GM12891 (cell line): ENCODE data around the gene C2CD4C.
A peak's percentile ranks its signal among the peaks of the same experiment; 100 is the strongest.
"Not testable (repeated sequence)": the region's sequence is repeated elsewhere in the genome, so short reads cannot be mapped to it uniquely, and the experiment has no call there.

Source experiments
- DNase-seq: peaks from one replicate; pipeline ENCODE4 v3.0.0; 2011; ENCODE audit warnings: low spot score; ENCODE audit not compliant: insufficient read length
- FAIRE-seq: peaks from 2 replicates; lab custom pipeline; 2011; peaks lifted over from hg19 to GRCh38; lab: Jason Lieb, UNC
- PAX5 ChIP-seq: IDR thresholded peaks from 2 replicates; pipeline ENCODE4 v1.6.1; 2011; ENCODE audit warnings: low read length, moderate library complexity, mild to moderate bottlenecking; ENCODE audit not compliant: insufficient read depth, severe bottlenecking
- POLR2A ChIP-seq: IDR thresholded peaks from 2 replicates; pipeline ENCODE4 v1.6.1; 2011; ENCODE audit warnings: low read depth, low read length, control low read depth
- POLR2AphosphoS5 ChIP-seq: IDR thresholded peaks from 2 replicates; pipeline ENCODE4 v1.6.1; 2011; ENCODE audit warnings: low read depth, low read length, control low read depth
- POU2F2 ChIP-seq: IDR thresholded peaks from 2 replicates; pipeline ENCODE4 v1.6.1; 2011; ENCODE audit warnings: low read depth, mild to moderate bottlenecking, control low read depth, low read length, moderate library complexity
- SPI1 ChIP-seq: IDR thresholded peaks from 2 replicates; pipeline ENCODE4 v1.6.1; 2011; ENCODE audit warnings: low read depth, low read length, control low read depth
- TAF1 ChIP-seq: IDR thresholded peaks from 2 replicates; pipeline ENCODE4 v1.6.1; 2011; ENCODE audit warnings: low read depth, low read length, control low read depth

C2CD4C gene

DNA sequence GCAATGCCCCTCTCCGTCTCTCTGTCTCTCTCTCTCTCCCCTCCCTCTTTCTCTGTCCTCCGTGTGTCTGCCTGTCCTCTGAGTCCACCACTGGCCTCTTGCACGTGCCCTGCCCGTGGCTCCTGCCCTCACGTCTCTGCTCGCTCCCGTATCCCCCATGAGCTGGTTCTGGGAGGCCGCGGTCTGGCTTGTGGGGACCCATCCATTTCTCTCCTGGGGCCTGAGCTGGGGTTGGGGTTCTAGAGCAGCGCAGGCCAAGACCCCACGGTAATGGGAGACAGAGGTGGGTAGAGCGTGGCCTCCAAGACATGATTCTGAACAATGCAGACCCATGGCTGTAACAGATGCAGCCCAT lies 19.0 kb downstream of the C2CD4C start:
- DNase-seq = no peak
- TF ChIP-seq PAX5 (no peak), POLR2AphosphoS5 (no peak), POLR2A (no peak), TAF1 (no peak), SPI1 (no peak), POU2F2 (no peak)
- no peak for FAIRE-seq

DNA sequence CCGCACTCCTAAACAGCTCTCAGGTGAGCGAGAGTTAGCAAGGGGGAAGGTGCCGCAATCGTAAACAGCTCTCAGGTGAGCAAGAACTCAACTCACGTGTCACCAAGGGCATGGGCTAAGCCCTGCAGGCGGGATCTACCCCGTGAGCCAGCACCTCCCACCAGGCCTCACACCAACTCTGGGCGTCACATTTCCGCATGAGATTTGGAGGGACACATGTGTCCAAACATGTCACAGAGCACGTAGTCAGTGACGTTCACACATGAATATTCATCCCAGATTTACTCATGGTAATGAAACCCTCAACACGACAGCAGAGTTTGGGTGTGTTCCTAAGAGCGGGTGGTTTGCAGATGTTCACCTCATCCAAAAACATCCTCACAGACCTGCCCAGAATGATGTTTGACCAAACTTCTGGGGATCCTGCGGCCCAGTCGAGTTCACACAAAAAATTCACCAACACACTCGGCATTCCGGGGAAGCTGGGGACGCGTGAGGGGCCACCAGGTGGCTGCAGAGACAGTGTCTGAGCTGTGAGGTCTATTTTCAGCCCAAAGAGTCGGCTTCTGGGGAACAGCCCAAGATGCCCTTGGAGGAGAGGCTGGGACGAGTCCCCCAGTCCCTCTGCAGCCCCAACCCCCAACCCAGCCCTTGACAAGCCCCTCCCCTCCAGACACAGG lies 19.6 kb downstream of the C2CD4C start:
- DNase-seq (no peak), FAIRE-seq (no peak)
- TF ChIP-seq POU2F2 = 0 out of 2 replicates have a peak, but pooled peaks have one; percentile 17
- no peak for TF ChIP-seq SPI1

DNA sequence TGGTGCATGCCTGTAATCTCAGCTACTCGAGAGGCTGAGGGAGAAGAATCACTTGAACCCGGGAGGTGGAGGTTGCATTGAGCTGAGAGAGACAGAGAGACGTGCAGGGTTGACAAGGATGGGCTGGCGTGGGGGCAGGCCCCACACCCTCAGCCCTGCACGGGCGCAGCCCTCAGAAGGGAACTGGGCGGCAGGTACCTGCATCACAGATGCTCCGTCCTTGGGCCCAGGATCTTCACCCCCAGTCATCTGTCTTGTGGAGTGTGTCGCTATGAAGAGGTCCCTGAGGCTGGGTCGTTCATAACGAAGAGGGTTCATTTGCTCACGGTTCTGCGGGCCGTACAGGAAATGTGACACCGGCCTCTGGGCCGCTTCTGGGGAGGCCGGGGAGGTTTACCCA lies 20.3 kb downstream of the C2CD4C start:
- FAIRE-seq (no peak), DNase-seq (no peak)
- TF ChIP-seq PAX5 = no peak
- no peak for TF ChIP-seq SPI1
- TF ChIP-seq POU2F2 = no peak
- TF ChIP-seq POLR2AphosphoS5 = no peak
- no peak for TF ChIP-seq POLR2A
- no peak for TF ChIP-seq TAF1

DNA sequence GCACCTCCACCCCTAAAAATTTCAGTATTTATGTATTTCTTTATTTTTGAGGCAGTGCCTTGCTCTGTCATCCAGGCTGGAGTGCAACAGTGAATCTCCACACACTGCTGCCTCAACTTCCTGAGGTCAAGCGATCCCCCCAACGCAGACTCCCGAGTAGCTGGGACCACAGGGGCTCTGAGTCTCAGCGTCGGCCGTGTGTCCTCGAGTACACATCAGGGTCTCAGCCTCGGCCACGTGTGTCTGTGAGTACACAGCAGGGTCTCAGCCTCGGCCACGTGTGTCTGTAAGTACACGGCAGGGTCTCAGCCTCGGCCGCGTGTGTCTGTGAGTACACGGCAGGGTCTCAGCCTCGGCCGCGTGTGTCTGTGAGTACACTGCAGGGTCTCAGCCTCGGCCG lies 21.2 kb downstream of the C2CD4C start:
- TF ChIP-seq PAX5 = no peak
- no peak for TF ChIP-seq TAF1
- no peak for TF ChIP-seq POLR2AphosphoS5
- no peak for TF ChIP-seq SPI1
- TF ChIP-seq POLR2A = no peak
- no peak for TF ChIP-seq POU2F2
- no peak for DNase-seq
- no peak for FAIRE-seq

DNA sequence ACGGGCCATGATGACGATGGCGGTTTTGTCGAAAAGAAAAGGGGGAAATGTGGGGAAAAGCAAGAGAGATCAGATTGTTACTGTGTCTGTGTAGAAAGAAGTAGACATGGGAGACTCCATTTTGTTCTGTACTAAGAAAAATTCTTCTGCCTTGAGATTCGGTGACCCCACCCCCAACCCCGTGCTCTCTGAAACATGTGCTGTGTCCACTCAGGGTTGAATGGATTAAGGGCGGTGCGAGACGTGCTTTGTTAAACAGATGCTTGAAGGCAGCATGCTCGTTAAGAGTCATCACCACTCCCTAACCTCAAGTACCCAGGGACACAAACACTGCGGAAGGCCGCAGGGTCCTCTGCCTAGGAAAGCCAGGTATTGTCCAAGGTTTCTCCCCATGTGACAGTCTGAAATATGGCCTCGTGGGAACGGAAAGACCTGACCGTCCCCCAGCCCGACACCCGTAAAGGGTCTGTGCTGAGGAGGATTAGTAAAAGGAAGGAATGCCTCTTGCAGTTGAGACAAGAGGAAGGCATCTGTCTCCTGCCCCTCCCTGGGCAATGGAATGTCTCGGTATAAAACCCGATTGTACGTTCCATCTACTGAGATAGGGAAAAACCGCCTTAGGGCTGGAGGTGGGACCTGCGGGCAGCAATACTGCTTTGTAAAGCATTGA lies 22.2 kb downstream of the C2CD4C start:
- not testable (repeated sequence) for FAIRE-seq, DNase-seq

DNA sequence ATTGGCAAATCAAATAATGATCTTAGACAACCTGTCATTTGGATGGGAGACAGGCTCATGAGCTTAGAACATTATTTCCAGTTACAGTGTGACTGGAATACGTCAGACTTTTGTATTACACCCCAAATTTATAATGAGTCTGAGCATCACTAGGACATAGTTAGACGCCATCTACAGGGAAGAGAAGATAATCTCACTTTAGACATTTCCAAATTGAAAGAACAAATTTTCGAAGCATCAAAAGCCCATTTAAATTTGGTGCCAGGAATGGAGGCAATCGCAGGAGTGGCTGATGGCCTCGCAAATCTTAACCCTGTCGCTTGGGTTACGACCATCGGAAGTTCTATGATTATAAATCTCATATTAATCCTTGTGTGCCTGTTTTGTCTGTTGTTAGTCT lies 22.8 kb downstream of the C2CD4C start:
- not testable (repeated sequence) for DNase-seq, FAIRE-seq

DNA sequence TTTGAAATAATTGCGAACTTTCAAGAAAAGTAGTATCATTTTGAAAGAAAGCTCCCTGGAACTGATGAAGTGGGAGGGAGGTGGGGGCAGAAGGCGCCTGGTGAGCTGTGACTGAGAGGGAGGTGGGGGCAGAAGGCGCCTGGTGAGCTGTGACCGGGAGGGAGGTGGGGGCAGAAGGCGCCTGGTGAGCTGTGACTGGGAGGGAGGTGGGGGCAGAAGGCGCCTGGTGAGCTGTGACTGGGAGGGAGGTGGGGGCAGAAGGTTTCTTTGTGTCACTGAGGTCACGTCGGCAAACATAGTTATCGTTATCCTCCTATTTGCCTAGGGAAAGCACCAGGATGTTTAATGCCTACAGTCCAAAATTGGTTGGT lies 24.2 kb downstream of the C2CD4C start:
- FAIRE-seq (no peak), DNase-seq (no peak)
- TF ChIP-seq SPI1 = no peak
- no peak for TF ChIP-seq POU2F2
- TF ChIP-seq POLR2A = no peak
- no peak for TF ChIP-seq TAF1
- TF ChIP-seq PAX5 = no peak
- TF ChIP-seq POLR2AphosphoS5 = no peak

DNA sequence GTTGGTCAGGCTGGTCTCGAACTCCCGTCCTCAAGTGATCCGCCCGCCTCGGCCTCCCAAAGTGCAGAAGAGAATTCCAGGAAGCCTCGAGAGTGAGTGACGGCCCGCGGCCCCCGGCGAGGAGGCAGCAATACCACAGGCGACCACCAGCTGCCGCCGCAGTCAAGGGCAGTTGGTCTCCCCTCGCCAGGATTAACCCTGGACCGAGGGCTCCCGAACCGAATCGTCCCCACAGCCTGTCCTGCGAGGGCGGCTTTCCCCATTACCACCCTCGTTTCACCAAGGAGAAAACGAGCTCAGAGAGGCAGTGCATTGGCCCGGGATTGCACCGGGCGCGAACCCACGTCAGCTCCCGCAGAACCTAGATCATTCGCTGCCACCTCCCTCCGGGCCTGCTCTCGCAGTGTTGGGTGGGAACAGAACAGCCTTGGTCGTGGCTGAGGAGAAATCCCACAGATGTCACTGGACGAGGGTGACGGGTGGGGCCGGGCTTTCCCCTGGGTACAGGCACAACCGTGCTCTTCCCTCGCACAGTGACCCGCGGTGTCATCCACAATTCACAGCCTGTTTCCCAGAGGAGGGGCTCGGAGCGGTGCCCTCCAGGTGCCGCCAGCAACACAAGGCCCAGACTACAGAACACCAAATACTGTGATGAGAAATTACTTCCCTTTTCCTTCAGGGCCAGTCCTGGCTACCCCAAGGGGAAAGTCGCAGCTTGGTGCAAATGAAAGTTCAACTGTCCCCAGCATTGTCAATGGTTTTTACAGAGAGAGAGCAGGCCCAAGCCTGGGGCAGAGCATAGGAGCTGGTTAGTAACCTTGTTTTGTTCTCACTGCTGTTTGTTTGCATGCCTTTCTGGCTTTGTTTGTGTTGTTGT lies 24.8 kb downstream of the C2CD4C start:
- FAIRE-seq (no peak), DNase-seq (no peak)
- TF ChIP-seq PAX5 = no peak
- TF ChIP-seq TAF1 = no peak
- TF ChIP-seq POU2F2 = no peak
- TF ChIP-seq POLR2A = no peak
- TF ChIP-seq SPI1 = no peak
- TF ChIP-seq POLR2AphosphoS5 = no peak

DNA sequence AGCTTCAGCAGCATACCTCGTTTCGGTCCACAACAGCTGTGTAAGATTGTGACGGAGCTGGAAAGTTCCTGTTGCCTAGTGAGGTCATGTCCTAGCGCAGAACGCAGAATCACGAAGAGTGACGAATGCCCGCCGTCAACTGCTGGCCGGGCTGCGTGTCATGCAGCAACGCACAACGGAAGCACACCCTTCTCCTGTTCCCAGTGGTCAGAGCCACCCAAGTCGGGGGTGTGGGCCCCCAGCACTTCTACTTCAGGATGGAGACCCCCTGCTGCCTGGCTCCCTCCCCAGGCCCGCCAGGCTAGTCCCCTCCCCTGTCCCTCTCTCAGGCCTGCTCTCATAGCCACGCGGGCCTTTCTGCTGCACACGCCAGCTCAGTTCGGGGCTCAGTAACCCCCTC lies 25.9 kb downstream of the C2CD4C start:
- TF ChIP-seq POU2F2 = no peak
- TF ChIP-seq POLR2AphosphoS5 = no peak
- no peak for TF ChIP-seq TAF1
- TF ChIP-seq POLR2A = no peak
- no peak for TF ChIP-seq PAX5
- TF ChIP-seq SPI1 = no peak
- no peak for FAIRE-seq

DNA sequence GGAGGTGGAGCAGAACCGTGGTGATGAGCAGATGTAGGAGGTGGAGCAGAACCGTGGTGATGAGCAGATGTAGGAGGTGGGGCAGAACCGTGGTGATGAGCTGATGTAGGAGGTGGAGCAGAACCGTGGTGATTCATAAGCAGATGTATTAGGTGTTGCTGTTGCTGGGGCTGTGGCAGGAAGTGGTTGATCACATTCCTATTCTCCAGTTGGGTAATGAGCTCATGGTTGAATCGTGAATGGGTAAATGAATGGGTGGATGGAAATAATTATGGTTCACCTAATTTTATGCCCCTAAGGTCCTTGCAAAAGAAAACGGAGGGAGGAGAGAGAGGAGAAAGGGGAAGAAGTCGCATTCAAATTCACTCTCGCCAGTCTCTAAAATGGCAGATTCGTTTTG lies 26.4 kb downstream of the C2CD4C start:
- TF ChIP-seq SPI1 = 0 out of 2 replicates have a peak, but pooled peaks have one; percentile 4
- peak; percentile 64 for FAIRE-seq
- not testable (repeated sequence) for DNase-seq

More for the DNA sequence above, 25.9 kb downstream of the C2CD4C start:
- no peak for DNase-seq

DNA sequence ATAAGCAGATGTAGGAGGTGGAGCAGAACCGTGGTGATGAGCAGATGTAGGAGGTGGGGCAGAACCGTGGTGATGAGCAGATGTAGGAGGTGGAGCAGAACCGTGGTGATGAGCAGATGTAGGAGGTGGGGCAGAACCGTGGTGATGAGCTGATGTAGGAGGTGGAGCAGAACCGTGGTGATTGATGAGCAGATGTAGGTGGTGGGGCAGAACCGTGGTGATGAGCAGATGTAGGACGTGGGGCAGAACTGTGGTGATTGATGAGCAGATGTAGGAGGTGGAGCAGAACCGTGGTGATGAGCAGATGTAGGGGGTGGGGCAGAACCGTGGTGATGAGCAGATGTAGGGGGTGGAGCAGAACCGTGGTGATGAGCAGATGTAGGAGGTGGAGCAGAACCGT lies 27.0 kb downstream of the C2CD4C start:
- DNase-seq, FAIRE-seq: not testable (repeated sequence)

DNA sequence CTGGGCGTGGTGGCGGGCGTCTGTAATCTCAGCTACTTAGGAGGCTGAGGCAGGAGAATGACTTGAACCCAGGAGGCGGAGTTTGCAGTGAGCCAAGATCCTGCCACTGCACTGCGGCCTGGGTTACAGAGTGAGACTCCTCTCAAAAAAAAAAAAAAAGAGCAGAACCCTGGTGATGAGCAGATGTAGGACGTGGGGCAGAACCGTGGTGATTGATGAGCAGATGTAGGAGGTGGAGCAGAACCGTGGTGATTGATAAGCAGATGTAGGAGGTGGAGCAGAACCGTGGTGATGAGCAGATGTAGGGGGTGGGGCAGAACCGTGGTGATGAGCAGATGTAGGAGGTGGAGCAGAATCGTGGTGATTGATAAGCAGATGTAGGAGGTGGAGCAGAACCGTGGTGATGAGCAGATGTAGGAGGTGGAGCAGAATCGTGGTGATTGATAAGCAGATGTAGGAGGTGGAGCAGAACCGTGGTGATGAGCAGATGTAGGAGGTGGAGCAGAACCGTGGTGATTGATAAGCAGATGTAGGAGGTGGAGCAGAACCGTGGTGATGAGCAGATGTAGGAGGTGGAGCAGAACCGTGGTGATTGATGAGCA lies 28.2 kb downstream of the C2CD4C start:
- DNase-seq, FAIRE-seq: not testable (repeated sequence)
